Measurements from ENCODE around the gene IKBKG. TPM values are rescaled to one million over a fixed set of nuclear protein-coding genes. Genes with fewer than 3 reads are reported as not detected.

IKBKG gene
- total and polyA plus RNA-seq, 2 donors (not counting 3 experiments of a cell fraction or from before 2014, with no cell fraction given) = 41.2 to 47.8 TPM

GRCh38 chrX:154541896-154542722, 5.3 kb upstream of the IKBKG start:
- Histone ChIP-seq H4K20me1 (replicated peaks; ENCODE audit: control insufficient read depth, extremely low read depth, insufficient read depth, low read length) (no peaks in the 10 kb centered on the region), H3K9me1 (replicated peaks; ENCODE audit: control insufficient read depth, extremely low read depth, insufficient read depth, low read length) (no peaks in the 10 kb centered on the region), H2AFZ (ENCODE audit: low read depth, low read length) (no peak overlapping the region), H3K27ac (ENCODE audit: insufficient read depth, low read depth, low read length) (peak overlapping the region; percentile 100), H3K4me3 (replicated peaks in 1 of 3; ENCODE audit: insufficient read depth in 1 of 3, low read depth in 1 of 3, low read length in 3 of 3) (no peak overlapping the region), H3K4me1 (ENCODE audit: control insufficient read depth, extremely low read depth, insufficient read depth, low read length) (peaks cover 29% of the 10 kb centered on the region), H3K27me3 (ENCODE audit: control insufficient read depth in 2 of 2, insufficient read depth in 2 of 2, low read length in 2 of 2) (no peaks in the 10 kb centered on the region), H3K9ac (replicated peaks; ENCODE audit: extremely low read depth, insufficient read depth, low read length) (peak overlapping the region; percentile 89), H3K4me2 (ENCODE audit: insufficient read depth, low read length) (peak overlapping the region; percentile 39), H3K36me3 (ENCODE audit: control insufficient read depth in 2 of 2, extremely low read depth in 1 of 2, insufficient read depth in 2 of 2, low read length in 2 of 2) (no peaks in the 10 kb centered on the region), H3K79me2 (ENCODE audit: control insufficient read depth, insufficient read depth, low read length) (peaks cover 49% of the 10 kb centered on the region), H3K9me3 (replicated peaks; ENCODE audit: control insufficient read depth, insufficient read depth, low read length) (no peaks in the 10 kb centered on the region)
- ChIA-PET POLR2A (interaction anchor here (1.4 kb wide), 1 partner anchor 171 kb away, joined by 3 read pairs; no protein-coding TSS in a partner anchor), CTCF (interaction anchor here (1.2 kb wide), 1 partner anchor 169 kb away, joined by 3 read pairs; no protein-coding TSS in a partner anchor)
- peak; percentile 53 for TF ChIP-seq JUN (IDR thresholded peaks at IDR 0.05; ENCODE audit: borderline replicate concordance, insufficient read depth, insufficient read length, low read depth)
- no peak for TF ChIP-seq CTCF (IDR thresholded peaks at IDR 0.05; ENCODE audit: extremely low read depth in 1 of 2, insufficient read depth in 1 of 2, low read depth in 1 of 2, low read length in 2 of 2)
- TF ChIP-seq POLR2A (IDR thresholded peaks at IDR 0.05; ENCODE audit: low read depth, low read length) = peak; percentile 33
- peak; percentile 64 for TF ChIP-seq POLR2AphosphoS5 (IDR thresholded peaks at IDR 0.05; ENCODE audit: insufficient read depth, low read depth, low read length)
- peak; percentile 81 for TF ChIP-seq FOS (IDR thresholded peaks at IDR 0.05; ENCODE audit: borderline replicate concordance, insufficient read depth, low read length)
- no peak for TF ChIP-seq MAX (IDR thresholded peaks at IDR 0.05; ENCODE audit: insufficient read depth, insufficient read length)
- TF ChIP-seq GATA2 (IDR thresholded peaks at IDR 0.05; ENCODE audit: insufficient read depth, insufficient read length, low read depth, low read length) = peak; percentile 36
- TF ChIP-seq EZH2 (IDR thresholded peaks at IDR 0.05; ENCODE audit: borderline replicate concordance, low read depth, low read length, severe bottlenecking) = no peak
- no peak for TF ChIP-seq MYC (IDR thresholded peaks at IDR 0.05; ENCODE audit: low read depth, low read length)
- intact Hi-C loops (cut with micrococcal nuclease) (no loop called here), dilution Hi-C loops (cut with MboI; ENCODE audit: extremely low pct_ligation_motif_present, low sequenced_read_pairs) (no loop called here)
- BruUV-seq (replicated peaks) = TSS peak; percentile 62
- peak; percentile 93 for DNase-seq (ENCODE audit: low read depth, low spot score)
- FAIRE-seq = peak; percentile 97

Data from endothelial cell of umbilical vein (primary cell).